Caki2 (cell line): ENCODE measurements around the gene PRDM11. TPM values are rescaled to one million over a fixed set of nuclear protein-coding genes. Genes with fewer than 3 reads are reported as not detected.

ENCODE experiments used
- DNase-seq: peaks from one replicate; pipeline ENCODE4 v3.0.0-alpha.2; 2015; ENCODE audit warnings: low read depth
- in situ Hi-C: cut with HindIII; loops from 2 replicates; pipeline ENCODE4 v1.10.0; 2016; ENCODE audit warnings: low sequenced_read_pairs, low pct_unique_long_range_greater_than_20kb, mixed read lengths
- total RNA-seq: library from RNA; depleted of rRNA; stranded (reverse); fragments of >200 nt; shearing (Covaris generic); gene quantifications from 2 replicates; pipeline ENCODE4 v1.2.3, GENCODE V29; 2014; ENCODE audit warnings: low replicate concordance

The PRDM11 gene
- total RNA-seq, 1 experiment from 2014 or later, result 6.0 TPM

- no peak for DNase-seq
- in situ Hi-C loops, result no loop called here
Observed at GRCh38 chr11:45181889-45182550, 35.6 kb downstream of the PRDM11 start.

- peak; percentile 12 for DNase-seq
- in situ Hi-C loops, result no loop called here
Observed at GRCh38 chr11:45182902-45183301, 36.5 kb downstream of the PRDM11 start.

- in situ Hi-C loops, result no loop called here
- DNase-seq, result no peak
Observed at GRCh38 chr11:45184640-45185039, 38.2 kb downstream of the PRDM11 start.

- DNase-seq, result no peak
Observed at GRCh38 chr11:45185228-45185729, 38.8 kb downstream of the PRDM11 start.

GRCh38 chr11:45187375-45187774 lies 40.9 kb downstream of the PRDM11 start:
- in situ Hi-C loops, result no loop called here
- no peak for DNase-seq

More at GRCh38 chr11:45185228-45185729, 38.8 kb downstream of the PRDM11 start:
- in situ Hi-C loops, result no loop called here

- no peak for DNase-seq
- in situ Hi-C loops, result no loop called here
Observed at GRCh38 chr11:45188127-45188526, 41.7 kb downstream of the PRDM11 start.

GRCh38 chr11:45189230-45189629 lies 42.8 kb downstream of the PRDM11 start:
- in situ Hi-C loops, result no loop called here
- no peak for DNase-seq

GRCh38 chr11:45193695-45194094 lies 47.3 kb downstream of the PRDM11 start:
- no peak for DNase-seq
- in situ Hi-C loops, result no loop called here

- in situ Hi-C loops, result no loop called here
- no peak for DNase-seq
Observed at GRCh38 chr11:45204761-45205160, 58.3 kb downstream of the PRDM11 start.

- in situ Hi-C loops, result no loop called here
- DNase-seq, result no peak
Observed at GRCh38 chr11:45205978-45206377, 59.5 kb downstream of the PRDM11 start.

- no peak for DNase-seq
- in situ Hi-C loops, result no loop called here
Observed at GRCh38 chr11:45208135-45208534, 61.7 kb downstream of the PRDM11 start.

GRCh38 chr11:45209000-45209879 lies 62.8 kb downstream of the PRDM11 start:
- DNase-seq, result no peak
- in situ Hi-C loops, result no loop called here

GRCh38 chr11:45209891-45210699 lies 63.7 kb downstream of the PRDM11 start:
- in situ Hi-C loops, result no loop called here
- no peak for DNase-seq

GRCh38 chr11:45210846-45211245 lies 64.4 kb downstream of the PRDM11 start:
- DNase-seq, result no peak
- in situ Hi-C loops, result no loop called here

GRCh38 chr11:45211732-45212131 lies 65.3 kb downstream of the PRDM11 start:
- in situ Hi-C loops, result no loop called here
- no peak for DNase-seq

- in situ Hi-C loops, result no loop called here
- DNase-seq, result no peak
Observed at GRCh38 chr11:45212566-45213315, 66.3 kb downstream of the PRDM11 start.

GRCh38 chr11:45213316-45213665 lies 66.9 kb downstream of the PRDM11 start:
- in situ Hi-C loops, result no loop called here

GRCh38 chr11:45213717-45214116 lies 67.3 kb downstream of the PRDM11 start:
- DNase-seq, result no peak

More at GRCh38 chr11:45213316-45213665, 66.9 kb downstream of the PRDM11 start:
- DNase-seq, result no peak

More at GRCh38 chr11:45213717-45214116, 67.3 kb downstream of the PRDM11 start:
- in situ Hi-C loops, result no loop called here
